Measurements from ENCODE around the gene MACROD1.

Gene MACROD1

GRCh38 chr11:64078905-64079304 is 87.0 kb downstream of the MACROD1 start:
- no peak overlapping the region for H2AFZ ChIP-seq (ENCODE audit: low read depth, low read length, severe bottlenecking)
- H3K4me3 ChIP-seq (ENCODE audit: insufficient read depth, low read length, poor library complexity, severe bottlenecking) = no peak overlapping the region
- no peaks in the 10 kb centered on the region for H4K20me1 ChIP-seq (ENCODE audit: low read depth, low read length)
- TF ChIP-seq EZH2phosphoT487 (conservative IDR thresholded peaks at IDR 0.05; ENCODE audit: low read length) (no peak), CTCF (IDR thresholded peaks at IDR 0.05; ENCODE audit: insufficient read depth, low read length, poor library complexity, severe bottlenecking) (no peak)
- H3K79me2 ChIP-seq (ENCODE audit: insufficient read depth, low read length) = no peaks in the 10 kb centered on the region
- no peaks in the 10 kb centered on the region for H3K9me2 ChIP-seq (replicated peaks; ENCODE audit: insufficient read depth, low read length)
- H3F3A ChIP-seq (ENCODE audit: insufficient read depth) = no peaks in the 10 kb centered on the region
- no peaks in the 10 kb centered on the region for H3K27me3 ChIP-seq (ENCODE audit: low read length)
- H3K9ac ChIP-seq (ENCODE audit: low read length) = no peak overlapping the region
- H3K4me2 ChIP-seq (ENCODE audit: low read depth, low read length, poor library complexity, severe bottlenecking) = no peak overlapping the region
- H3K27ac ChIP-seq (ENCODE audit: low read depth, low read length) = no peak overlapping the region
- H3K9me3 ChIP-seq (ENCODE audit: insufficient read depth, low read length) = no peaks in the 10 kb centered on the region
- no peaks in the 10 kb centered on the region for H3K36me3 ChIP-seq (ENCODE audit: low read length)

- Histone ChIP-seq H3K27me3 (ENCODE audit: low read length) (no peaks in the 10 kb centered on the region), H3K36me3 (ENCODE audit: low read length) (no peaks in the 10 kb centered on the region)
These were observed 87.6 kb downstream of the MACROD1 start for GRCh38 chr11:64078284-64078683.

GRCh38 chr11:64077607-64078006 is 88.3 kb downstream of the MACROD1 start:
- Histone ChIP-seq H3K36me3 (ENCODE audit: low read length) (no peaks in the 10 kb centered on the region), H3K27ac (ENCODE audit: low read depth, low read length) (no peak overlapping the region), H4K20me1 (ENCODE audit: low read depth, low read length) (no peaks in the 10 kb centered on the region), H3K27me3 (ENCODE audit: low read length) (no peaks in the 10 kb centered on the region), H3K4me3 (ENCODE audit: insufficient read depth, low read length, poor library complexity, severe bottlenecking) (no peak overlapping the region), H3K9ac (ENCODE audit: low read length) (no peak overlapping the region), H3K9me3 (ENCODE audit: insufficient read depth, low read length) (no peaks in the 10 kb centered on the region), H3K4me2 (ENCODE audit: low read depth, low read length, poor library complexity, severe bottlenecking) (no peak overlapping the region), H3K9me2 (replicated peaks; ENCODE audit: insufficient read depth, low read length) (no peaks in the 10 kb centered on the region), H3K79me2 (ENCODE audit: insufficient read depth, low read length) (no peaks in the 10 kb centered on the region), H3F3A (ENCODE audit: insufficient read depth) (no peaks in the 10 kb centered on the region), H2AFZ (ENCODE audit: low read depth, low read length, severe bottlenecking) (no peak overlapping the region)
- no peak for TF ChIP-seq EZH2phosphoT487 (conservative IDR thresholded peaks at IDR 0.05; ENCODE audit: low read length)
- TF ChIP-seq CTCF (IDR thresholded peaks at IDR 0.05; ENCODE audit: insufficient read depth, low read length, poor library complexity, severe bottlenecking) = no peak

More at GRCh38 chr11:64078284-64078683, 87.6 kb downstream of the MACROD1 start:
- no peaks in the 10 kb centered on the region for H3K9me2 ChIP-seq (replicated peaks; ENCODE audit: insufficient read depth, low read length)
- no peaks in the 10 kb centered on the region for H3F3A ChIP-seq (ENCODE audit: insufficient read depth)
- no peak overlapping the region for H3K4me2 ChIP-seq (ENCODE audit: low read depth, low read length, poor library complexity, severe bottlenecking)
- no peaks in the 10 kb centered on the region for H4K20me1 ChIP-seq (ENCODE audit: low read depth, low read length)
- no peak overlapping the region for H3K4me3 ChIP-seq (ENCODE audit: insufficient read depth, low read length, poor library complexity, severe bottlenecking)
- no peak overlapping the region for H3K9ac ChIP-seq (ENCODE audit: low read length)
- no peaks in the 10 kb centered on the region for H3K9me3 ChIP-seq (ENCODE audit: insufficient read depth, low read length)
- H3K27ac ChIP-seq (ENCODE audit: low read depth, low read length) = no peak overlapping the region
- TF ChIP-seq CTCF (IDR thresholded peaks at IDR 0.05; ENCODE audit: insufficient read depth, low read length, poor library complexity, severe bottlenecking) = no peak
- no peak for TF ChIP-seq EZH2phosphoT487 (conservative IDR thresholded peaks at IDR 0.05; ENCODE audit: low read length)
- H3K79me2 ChIP-seq (ENCODE audit: insufficient read depth, low read length) = no peaks in the 10 kb centered on the region
- H2AFZ ChIP-seq (ENCODE audit: low read depth, low read length, severe bottlenecking) = no peak overlapping the region
